ENCODE data around the gene TNNI2.

TNNI2 gene

DNA sequence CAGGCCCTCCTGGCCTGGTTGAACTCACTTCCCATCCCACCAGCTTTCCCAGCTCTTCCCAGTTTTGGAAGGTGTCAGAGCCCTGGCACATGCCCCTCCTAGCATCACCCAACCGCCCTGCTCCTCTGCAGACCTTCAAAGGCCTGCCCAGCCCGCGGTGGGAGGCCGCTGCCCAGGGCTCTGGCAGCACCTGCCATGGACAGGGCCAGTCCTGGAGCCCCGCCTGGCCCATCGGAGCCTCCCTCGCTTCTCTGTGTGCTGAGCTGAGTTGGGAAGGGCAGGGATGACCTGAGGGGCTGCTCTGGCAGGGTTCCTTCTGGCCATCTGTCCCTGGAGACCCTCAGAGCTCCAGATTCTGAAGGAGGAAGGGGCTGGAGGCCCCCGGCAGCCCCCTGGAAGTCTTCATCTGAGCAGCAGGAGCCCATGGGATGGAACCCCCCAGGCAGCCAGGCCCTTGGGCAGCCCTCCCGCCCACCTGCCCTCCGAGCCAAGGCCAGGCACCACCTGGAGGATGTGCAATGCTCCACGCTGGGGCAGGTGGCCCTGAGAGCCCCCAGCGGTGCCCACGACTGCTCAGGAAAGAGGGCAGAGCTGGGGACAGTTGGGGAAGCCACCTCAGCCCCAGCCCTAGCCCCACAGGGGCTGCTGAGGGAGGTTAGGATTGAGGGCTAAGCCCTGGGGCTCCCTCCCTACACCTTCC is 17.7 kb downstream of the TNNI2 start:
- no peak for DNase-seq (ENCODE audit: insufficient read length, low spot score)
- TF ChIP-seq TAF1 (IDR thresholded peaks at IDR 0.05; ENCODE audit: low read depth, low read length), result no peak
- no peak; the same call in 1 of the 2 replicates for TF ChIP-seq POLR2A (IDR thresholded peaks at IDR 0.05; ENCODE audit: low read depth, low read length)
- no peak for TF ChIP-seq SPI1 (IDR thresholded peaks at IDR 0.05; ENCODE audit: low read depth, low read length)
- TF ChIP-seq POLR2AphosphoS5 (IDR thresholded peaks at IDR 0.05; ENCODE audit: low read depth, low read length), result no peak; the same call in 1 of the 2 replicates
- TF ChIP-seq POU2F2 (IDR thresholded peaks at IDR 0.05; ENCODE audit: low read depth, low read length), result no peak
- TF ChIP-seq PAX5 (IDR thresholded peaks at IDR 0.05; ENCODE audit: insufficient read depth, low read length, severe bottlenecking), result no peak
- no peak for FAIRE-seq

DNA sequence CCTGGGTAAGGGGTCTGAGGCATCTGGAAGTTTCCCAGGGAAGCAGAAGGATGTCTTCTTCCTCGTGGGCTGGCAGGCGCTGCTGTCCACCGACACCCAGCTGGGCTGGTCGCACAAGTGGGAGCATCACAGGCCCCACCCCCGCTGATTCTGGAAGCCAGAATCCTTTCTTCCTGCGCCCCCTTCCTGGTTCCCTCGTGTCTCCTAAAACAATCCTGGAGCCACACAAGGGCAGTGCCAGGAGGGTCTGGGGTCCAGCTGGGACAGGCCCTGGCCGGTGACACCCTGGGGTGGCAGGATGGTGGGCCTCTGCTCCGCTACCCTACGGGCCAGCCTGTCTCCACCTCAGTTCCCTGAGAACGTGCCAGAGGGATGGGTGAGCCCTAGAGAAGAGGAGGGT is 18.3 kb downstream of the TNNI2 start:
- FAIRE-seq, result no peak
- TF ChIP-seq SPI1 (IDR thresholded peaks at IDR 0.05; ENCODE audit: low read depth, low read length) (no peak), POLR2A (IDR thresholded peaks at IDR 0.05; ENCODE audit: low read depth, low read length) (no peak), PAX5 (IDR thresholded peaks at IDR 0.05; ENCODE audit: insufficient read depth, low read length, severe bottlenecking) (no peak), TAF1 (IDR thresholded peaks at IDR 0.05; ENCODE audit: low read depth, low read length) (no peak), POLR2AphosphoS5 (IDR thresholded peaks at IDR 0.05; ENCODE audit: low read depth, low read length) (no peak), POU2F2 (IDR thresholded peaks at IDR 0.05; ENCODE audit: low read depth, low read length) (no peak)
- DNase-seq (ENCODE audit: insufficient read length, low spot score), result no peak

DNA sequence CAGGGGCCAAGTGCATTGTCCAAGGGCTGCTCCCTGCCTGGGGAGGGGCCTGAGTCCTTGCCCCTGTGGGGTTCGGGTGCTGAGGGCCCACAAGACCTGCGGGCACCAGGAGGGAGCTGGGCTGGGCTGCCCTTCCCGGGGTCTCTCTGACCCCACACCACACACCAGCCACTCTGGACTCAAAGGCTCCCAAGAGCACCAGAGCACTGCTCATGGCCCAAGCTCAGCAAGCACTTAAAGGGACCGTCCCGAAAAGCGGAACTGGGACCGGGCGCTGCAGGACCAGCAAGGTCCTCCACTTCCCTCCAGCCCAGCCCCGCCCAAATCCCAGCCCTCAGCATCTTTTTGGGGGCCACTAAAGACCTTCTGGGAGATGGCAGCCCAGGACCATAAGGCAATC is 19.4 kb downstream of the TNNI2 start:
- DNase-seq (ENCODE audit: insufficient read length, low spot score), result no peak
- TF ChIP-seq POU2F2 (IDR thresholded peaks at IDR 0.05; ENCODE audit: low read depth, low read length) (no peak), SPI1 (IDR thresholded peaks at IDR 0.05; ENCODE audit: low read depth, low read length) (peak; percentile 84)
- FAIRE-seq, result no peak

DNA sequence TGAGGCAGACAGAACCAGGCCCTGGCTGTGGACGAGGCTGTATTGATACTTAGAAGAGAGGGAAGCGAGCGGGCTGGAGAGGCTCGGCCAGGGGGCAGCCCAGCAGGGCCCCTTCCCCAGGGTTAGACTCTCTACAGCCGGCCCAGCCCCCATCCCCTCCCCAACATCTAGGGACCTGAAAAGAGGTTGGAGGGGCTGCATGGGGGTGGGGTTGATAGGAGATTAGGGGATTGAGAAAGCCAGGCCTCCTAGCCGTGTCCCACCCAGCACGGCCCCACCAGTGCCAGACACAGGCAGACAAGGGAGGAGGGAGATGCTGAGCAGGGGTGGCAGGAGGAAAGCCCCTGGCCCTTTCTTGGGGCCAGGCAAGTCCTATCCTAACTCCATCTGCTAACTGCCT is 19.8 kb downstream of the TNNI2 start:
- no peak for DNase-seq (ENCODE audit: insufficient read length, low spot score)
- TF ChIP-seq POLR2AphosphoS5 (IDR thresholded peaks at IDR 0.05; ENCODE audit: low read depth, low read length) (0 out of 2 replicates have a peak, but pooled peaks have one; percentile 38), TAF1 (IDR thresholded peaks at IDR 0.05; ENCODE audit: low read depth, low read length) (no peak)
- FAIRE-seq, result no peak

DNA sequence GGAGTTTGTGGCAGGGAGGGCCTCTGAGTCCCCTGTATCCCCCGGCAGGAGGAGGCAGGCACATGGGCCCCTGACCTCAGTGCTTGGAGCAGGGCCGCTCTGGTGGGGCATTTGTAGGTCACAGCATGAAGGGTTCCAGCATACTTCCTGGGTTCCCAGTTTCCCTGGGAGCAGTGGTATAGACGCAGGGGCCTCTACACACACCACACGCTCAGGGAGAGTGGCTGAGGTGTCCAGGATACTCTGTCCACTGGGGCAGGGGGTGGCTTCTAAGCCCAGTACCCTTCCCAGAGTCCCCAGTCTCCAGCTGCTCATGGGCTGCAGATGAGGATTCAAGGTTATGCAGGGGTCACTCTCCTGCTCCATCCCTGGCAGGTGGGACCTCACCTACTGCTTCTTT is 20.2 kb downstream of the TNNI2 start:
- DNase-seq (ENCODE audit: insufficient read length, low spot score) (no peak), FAIRE-seq (no peak)
- TF ChIP-seq POU2F2 (IDR thresholded peaks at IDR 0.05; ENCODE audit: low read depth, low read length) (no peak), SPI1 (IDR thresholded peaks at IDR 0.05; ENCODE audit: low read depth, low read length) (no peak), TAF1 (IDR thresholded peaks at IDR 0.05; ENCODE audit: low read depth, low read length) (no peak), PAX5 (IDR thresholded peaks at IDR 0.05; ENCODE audit: insufficient read depth, low read length, severe bottlenecking) (no peak), POLR2AphosphoS5 (IDR thresholded peaks at IDR 0.05; ENCODE audit: low read depth, low read length) (no peak; the same call in 1 of the 2 replicates), POLR2A (IDR thresholded peaks at IDR 0.05; ENCODE audit: low read depth, low read length) (no peak)

DNA sequence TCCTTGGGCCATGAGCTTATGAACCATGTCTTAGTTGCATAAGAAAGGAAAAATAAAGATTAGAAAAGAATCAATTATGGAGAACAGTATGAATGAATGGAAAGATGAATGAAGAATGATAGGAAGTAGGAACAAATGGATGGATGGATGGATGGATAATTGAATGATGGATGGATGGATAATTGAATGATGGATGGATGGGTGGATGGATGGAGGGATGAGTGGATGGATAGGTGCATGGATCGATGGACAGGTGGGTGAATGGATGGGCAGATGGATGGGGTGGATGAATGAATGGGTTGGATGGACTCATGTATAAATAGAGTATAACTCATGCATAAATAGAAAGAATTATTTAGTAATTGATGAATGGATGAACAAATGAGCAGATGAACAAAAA is 21.3 kb downstream of the TNNI2 start:
- TF ChIP-seq SPI1 (IDR thresholded peaks at IDR 0.05; ENCODE audit: low read depth, low read length) (no peak), POLR2A (IDR thresholded peaks at IDR 0.05; ENCODE audit: low read depth, low read length) (0 out of 2 replicates have a peak, but pooled peaks have one; percentile 10)
- FAIRE-seq (no peak), DNase-seq (ENCODE audit: insufficient read length, low spot score) (no peak)

DNA sequence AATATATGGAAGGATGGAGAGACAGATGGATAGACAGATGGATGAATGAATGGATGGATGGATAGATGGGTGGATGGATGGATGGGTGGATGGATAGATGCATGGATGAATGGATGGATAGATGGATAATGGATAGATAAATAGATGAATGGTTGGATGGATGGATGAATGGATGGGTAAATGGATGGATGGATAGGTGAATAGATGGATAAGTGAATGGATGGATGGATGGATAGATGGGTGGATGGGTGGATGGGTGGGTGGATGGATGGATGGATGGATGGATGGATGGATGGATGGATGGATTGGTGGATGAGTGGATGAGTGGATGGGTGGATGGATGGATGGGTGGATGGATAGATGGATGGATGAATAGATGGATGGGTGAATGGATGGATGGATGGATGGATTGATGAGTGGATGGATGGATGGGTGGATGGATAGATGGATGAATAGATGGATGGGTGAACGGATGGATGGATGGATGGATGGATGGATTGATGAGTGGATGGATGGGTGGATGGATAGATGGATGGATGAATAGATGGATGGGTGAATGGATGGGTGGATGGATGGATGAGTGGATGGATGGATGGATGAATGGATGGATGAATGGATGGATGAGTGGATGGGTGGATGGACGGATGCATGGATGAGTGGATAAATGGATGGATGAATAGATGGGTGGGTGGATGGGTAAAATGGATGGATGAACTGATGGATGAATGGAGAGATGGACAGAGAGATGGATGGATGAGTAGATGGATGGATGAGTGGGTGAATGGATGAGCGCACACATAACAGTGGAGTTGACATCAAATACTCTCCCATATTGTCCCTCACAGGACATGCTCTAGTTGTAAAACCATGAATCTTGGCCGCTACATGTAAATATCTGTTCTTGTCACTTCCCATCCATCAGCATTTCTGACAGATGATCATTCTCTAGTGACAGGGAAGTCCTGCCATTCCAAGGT is 22.9 kb downstream of the TNNI2 start:
- DNase-seq (ENCODE audit: insufficient read length, low spot score) (no peak), FAIRE-seq (no peak)
- TF ChIP-seq SPI1 (IDR thresholded peaks at IDR 0.05; ENCODE audit: low read depth, low read length) (no peak), TAF1 (IDR thresholded peaks at IDR 0.05; ENCODE audit: low read depth, low read length) (no peak), POLR2A (IDR thresholded peaks at IDR 0.05; ENCODE audit: low read depth, low read length) (peak; percentile 76), POU2F2 (IDR thresholded peaks at IDR 0.05; ENCODE audit: low read depth, low read length) (no peak), PAX5 (IDR thresholded peaks at IDR 0.05; ENCODE audit: insufficient read depth, low read length, severe bottlenecking) (no peak), POLR2AphosphoS5 (IDR thresholded peaks at IDR 0.05; ENCODE audit: low read depth, low read length) (0 out of 2 replicates have a peak, but pooled peaks have one; percentile 44)

DNA sequence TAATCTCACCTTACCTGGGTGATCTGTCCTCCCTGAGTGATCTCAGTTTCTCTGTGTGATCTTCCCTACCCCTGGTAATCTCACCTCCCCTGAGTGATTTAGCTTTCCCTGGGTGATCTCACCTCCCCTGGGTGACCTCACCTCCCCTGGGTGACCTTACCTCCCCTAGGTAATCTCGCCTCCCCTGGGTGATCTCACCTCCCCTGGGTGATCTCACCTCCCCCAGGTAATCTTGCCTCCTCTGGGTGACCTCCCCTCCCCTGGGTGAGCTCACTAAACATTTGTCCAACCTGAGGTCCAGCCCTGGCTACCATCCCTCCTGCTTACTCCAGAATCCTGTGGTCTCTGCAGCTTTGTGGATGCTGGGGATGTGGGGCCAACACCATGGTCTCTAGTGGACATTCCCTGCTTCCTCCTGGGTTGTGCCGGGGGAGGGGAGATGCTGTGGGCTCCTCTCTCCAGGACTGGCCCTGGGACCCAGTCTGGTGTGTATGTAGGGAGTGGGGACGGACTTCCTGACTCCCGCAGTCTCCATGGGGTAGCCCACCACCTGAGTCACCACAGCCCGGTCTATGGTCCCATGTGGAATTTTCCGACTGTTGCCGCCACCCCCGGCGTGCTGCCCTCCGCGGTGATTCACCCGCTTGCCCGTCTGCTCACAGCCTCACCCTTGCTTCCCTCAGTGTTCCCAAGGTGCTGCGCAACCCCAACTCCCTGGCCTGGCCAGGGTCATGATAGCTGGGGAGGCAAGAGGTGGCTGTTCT is 24.0 kb downstream of the TNNI2 start:
- DNase-seq (ENCODE audit: insufficient read length, low spot score) (no peak), FAIRE-seq (no peak)

More for the DNA sequence above, 24.0 kb downstream of the TNNI2 start:
- TF ChIP-seq POLR2A (IDR thresholded peaks at IDR 0.05; ENCODE audit: low read depth, low read length) (peak; percentile 23; the same call in 1 of the 2 replicates), PAX5 (IDR thresholded peaks at IDR 0.05; ENCODE audit: insufficient read depth, low read length, severe bottlenecking) (no peak), POU2F2 (IDR thresholded peaks at IDR 0.05; ENCODE audit: low read depth, low read length) (no peak), SPI1 (IDR thresholded peaks at IDR 0.05; ENCODE audit: low read depth, low read length) (no peak), TAF1 (IDR thresholded peaks at IDR 0.05; ENCODE audit: low read depth, low read length) (no peak), POLR2AphosphoS5 (IDR thresholded peaks at IDR 0.05; ENCODE audit: low read depth, low read length) (peak; percentile 15; the same call in 1 of the 2 replicates)

All from GM12891 (cell line).